Non-pigmented ciliary epithelial cell (primary cell): ENCODE results near the gene CAMK1D.

Experiments
- DNase-seq: peaks from one replicate; pipeline ENCODE4 v3.0.0-alpha.2; 2010; ENCODE audit warnings: low read depth

The CAMK1D gene

GRCh38 chr10:12597176-12597575, 247.8 kb downstream of the CAMK1D start:
- no peak for DNase-seq

- no peak for DNase-seq
Measured at GRCh38 chr10:12597788-12598765, 248.7 kb downstream of the CAMK1D start.

- DNase-seq = no peak
Measured at GRCh38 chr10:12600652-12601051, 251.3 kb downstream of the CAMK1D start.

GRCh38 chr10:12602521-12602920, 253.2 kb downstream of the CAMK1D start:
- DNase-seq = no peak

GRCh38 chr10:12603766-12604470, 254.6 kb downstream of the CAMK1D start:
- no peak for DNase-seq

GRCh38 chr10:12605580-12606405, 256.4 kb downstream of the CAMK1D start:
- DNase-seq = no peak

- DNase-seq = no peak
Measured at GRCh38 chr10:12606461-12606860, 257.1 kb downstream of the CAMK1D start.

- DNase-seq = no peak
Measured at GRCh38 chr10:12608761-12609160, 259.4 kb downstream of the CAMK1D start.

GRCh38 chr10:12609435-12609834, 260.1 kb downstream of the CAMK1D start:
- no peak for DNase-seq

GRCh38 chr10:12613136-12613535, 263.8 kb downstream of the CAMK1D start:
- no peak for DNase-seq

- no peak for DNase-seq
Measured at GRCh38 chr10:12614177-12614995, 265.0 kb downstream of the CAMK1D start.

- no peak for DNase-seq
Measured at GRCh38 chr10:12615296-12616220, 266.2 kb downstream of the CAMK1D start.

- no peak for DNase-seq
Measured at GRCh38 chr10:12617191-12618175, 268.1 kb downstream of the CAMK1D start.

GRCh38 chr10:12622016-12622415, 272.7 kb downstream of the CAMK1D start:
- DNase-seq = no peak

- no peak for DNase-seq
Measured at GRCh38 chr10:12622691-12623090, 273.3 kb downstream of the CAMK1D start.

- no peak for DNase-seq
Measured at GRCh38 chr10:12625393-12626023, 276.2 kb downstream of the CAMK1D start.

- DNase-seq = no peak
Measured at GRCh38 chr10:12628153-12628552, 278.8 kb downstream of the CAMK1D start.

- DNase-seq = no peak
Measured at GRCh38 chr10:12628964-12629766, 279.8 kb downstream of the CAMK1D start.
